Upper lobe of left lung (tissue), 4 donors: ENCODE measurements around the gene DSC1.

Source experiments
- EP300 ChIP-seq, 4 donors: sonication (generic); formaldehyde crosslinking; IDR thresholded peaks; one replicate each; pipeline ENCODE4 v1.5.1; 2017; ENCODE audit warnings: antibody characterized with exemption in 4 of 4, control low read depth in 2 of 4
- POLR2A ChIP-seq, 4 donors: fragments of 450-650 bp; IDR thresholded peaks; one replicate each; pipeline ENCODE4 v1.5.1; 2016 to 2017; ENCODE audit warnings: antibody characterized with exemption in 4 of 4, mild to moderate bottlenecking in 2 of 4
- POLR2AphosphoS5 ChIP-seq, 2 donors: sonication (generic); formaldehyde crosslinking; IDR thresholded peaks; one replicate each; pipeline ENCODE4 v1.5.1; 2017; ENCODE audit warnings: antibody characterized with exemption in 2 of 2
- TF ChIP-seq, protein P1 (sequence below), 6 experiments: fragments of 450-650 bp in 4 of 6; fragments of 200-600 bp in 2 of 6; sonication (generic) in 2 of 6; IDR thresholded peaks; one replicate each; pipeline ENCODE4 v1.5.1; 2016 to 2019; ENCODE audit warnings: antibody characterized with exemption in 6 of 6

DNA sequence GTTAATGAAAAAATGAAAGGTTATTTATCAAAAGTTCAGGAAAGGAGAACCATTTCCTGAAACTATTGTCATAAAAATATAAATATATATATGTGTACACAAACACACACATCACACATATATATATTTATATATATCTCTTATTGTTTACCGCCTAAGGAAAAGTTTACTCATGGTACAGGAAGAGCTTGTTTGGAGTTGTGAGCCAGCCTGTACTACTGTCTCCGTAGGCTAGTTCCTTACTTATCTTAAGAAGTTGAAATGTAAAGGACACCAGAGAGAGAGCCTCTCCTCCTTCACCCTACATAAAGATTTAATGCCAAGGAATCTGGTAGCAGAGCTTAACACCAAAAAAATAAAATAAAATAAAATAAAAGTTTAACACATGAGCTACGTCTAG, 19.6 kb downstream of the DSC1 start:
- TF ChIP-seq EP300 (IDR thresholded peaks at IDR 0.05) (no peak), POLR2A (IDR thresholded peaks at IDR 0.05) (no peak), POLR2AphosphoS5 (IDR thresholded peaks at IDR 0.05) (no peak)
- TF ChIP-seq, protein P1, sequence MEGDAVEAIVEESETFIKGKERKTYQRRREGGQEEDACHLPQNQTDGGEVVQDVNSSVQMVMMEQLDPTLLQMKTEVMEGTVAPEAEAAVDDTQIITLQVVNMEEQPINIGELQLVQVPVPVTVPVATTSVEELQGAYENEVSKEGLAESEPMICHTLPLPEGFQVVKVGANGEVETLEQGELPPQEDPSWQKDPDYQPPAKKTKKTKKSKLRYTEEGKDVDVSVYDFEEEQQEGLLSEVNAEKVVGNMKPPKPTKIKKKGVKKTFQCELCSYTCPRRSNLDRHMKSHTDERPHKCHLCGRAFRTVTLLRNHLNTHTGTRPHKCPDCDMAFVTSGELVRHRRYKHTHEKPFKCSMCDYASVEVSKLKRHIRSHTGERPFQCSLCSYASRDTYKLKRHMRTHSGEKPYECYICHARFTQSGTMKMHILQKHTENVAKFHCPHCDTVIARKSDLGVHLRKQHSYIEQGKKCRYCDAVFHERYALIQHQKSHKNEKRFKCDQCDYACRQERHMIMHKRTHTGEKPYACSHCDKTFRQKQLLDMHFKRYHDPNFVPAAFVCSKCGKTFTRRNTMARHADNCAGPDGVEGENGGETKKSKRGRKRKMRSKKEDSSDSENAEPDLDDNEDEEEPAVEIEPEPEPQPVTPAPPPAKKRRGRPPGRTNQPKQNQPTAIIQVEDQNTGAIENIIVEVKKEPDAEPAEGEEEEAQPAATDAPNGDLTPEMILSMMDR (IDR thresholded peaks at IDR 0.05): no peak
